SW480 (cell line): ENCODE measurements around the gene HNMT.

Experiments
- DNase-seq: peaks from one replicate; pipeline ENCODE4 v3.0.0-alpha.2; 2016; ENCODE audit warnings: low spot score

Gene HNMT

DNA sequence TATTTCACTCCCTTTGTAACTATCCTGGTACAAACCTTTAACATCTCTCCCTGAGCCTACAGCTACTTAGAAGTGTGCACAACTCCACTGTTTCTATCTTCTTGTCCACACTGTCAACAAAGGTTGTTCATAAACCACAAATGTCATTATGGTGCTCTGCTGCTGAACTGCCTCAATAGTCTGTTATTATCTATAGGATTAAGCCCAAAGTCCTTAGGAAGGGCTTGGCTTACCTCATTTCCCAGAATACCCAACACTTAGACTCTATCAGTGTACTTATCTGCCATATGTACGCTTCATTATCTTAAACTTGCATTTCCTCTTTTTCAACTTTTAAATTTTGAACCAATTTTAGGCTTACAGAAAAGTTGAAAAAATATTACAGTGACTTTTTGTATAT, 94.2 kb downstream of the HNMT start:
- DNase-seq: no peak

DNA sequence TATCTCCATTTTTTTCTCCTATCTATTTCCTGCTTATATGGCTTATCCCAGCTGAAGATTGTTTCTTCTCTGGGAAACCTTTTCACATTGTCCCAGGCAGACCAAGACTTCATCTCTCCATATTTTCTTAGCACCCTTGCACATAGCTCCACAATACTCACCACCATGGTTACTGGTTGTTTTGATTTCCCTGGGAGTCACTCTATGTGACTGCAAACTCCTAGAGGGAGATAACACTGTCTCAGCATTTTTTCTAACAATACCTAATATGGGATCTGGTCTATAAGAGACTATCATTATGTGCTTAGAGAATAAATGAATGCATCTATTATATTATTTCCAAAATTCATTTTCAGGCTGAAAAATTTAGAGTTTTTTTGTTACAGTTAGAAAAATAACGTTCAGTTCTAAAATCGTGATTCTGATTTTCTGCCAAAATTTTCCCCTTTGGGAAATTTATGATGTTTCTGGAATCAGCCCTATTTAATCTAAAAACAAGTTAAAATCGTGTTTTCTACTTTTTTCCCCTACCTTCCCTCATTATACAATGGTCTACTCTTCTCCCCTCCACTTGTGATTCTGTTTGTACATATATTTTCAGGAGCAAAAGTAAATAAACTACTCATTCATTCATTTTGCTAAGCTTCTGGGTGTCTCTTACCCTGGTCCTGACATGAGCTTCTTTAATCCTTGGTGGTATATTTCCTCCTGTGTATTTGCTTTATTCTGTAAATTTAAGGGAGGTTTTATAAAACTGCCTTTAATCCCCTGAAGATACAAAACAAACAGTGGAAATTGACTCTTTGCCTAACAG, 95.4 kb downstream of the HNMT start:
- DNase-seq: no peak

DNA sequence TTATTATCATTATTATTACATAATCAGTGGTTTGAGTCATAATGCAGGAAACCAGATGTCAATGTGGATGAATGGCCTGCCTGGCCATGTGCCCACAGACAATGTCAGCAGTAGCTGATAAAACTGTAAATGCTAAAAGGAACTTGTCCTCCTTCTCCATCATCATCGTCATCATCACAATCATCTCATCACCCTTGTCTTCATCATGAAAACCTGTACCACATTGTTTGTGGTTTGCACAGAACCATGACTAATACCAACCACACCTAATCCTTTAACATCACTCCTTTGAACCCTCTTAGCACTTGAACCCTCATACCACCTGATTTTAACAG, 96.0 kb downstream of the HNMT start:
- no peak for DNase-seq

DNA sequence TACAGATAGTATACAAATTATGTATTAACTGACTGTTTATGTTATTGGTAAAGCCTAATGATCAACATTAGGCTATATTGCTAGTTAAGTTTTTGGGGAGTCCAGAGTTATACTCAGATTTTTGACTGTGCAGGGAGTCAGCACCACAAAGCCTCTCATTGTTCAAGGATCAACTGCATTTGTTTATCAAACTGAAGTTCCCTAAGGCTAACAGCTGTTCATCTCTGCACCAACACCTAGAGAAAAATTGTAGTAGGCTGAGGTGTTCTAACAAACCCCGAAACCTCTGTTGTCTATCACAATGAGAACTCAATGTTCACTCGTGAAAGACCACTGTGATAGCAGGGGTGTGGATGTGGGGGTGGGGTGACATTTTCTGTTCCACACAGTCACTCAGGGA, 97.7 kb downstream of the HNMT start:
- no peak for DNase-seq

DNA sequence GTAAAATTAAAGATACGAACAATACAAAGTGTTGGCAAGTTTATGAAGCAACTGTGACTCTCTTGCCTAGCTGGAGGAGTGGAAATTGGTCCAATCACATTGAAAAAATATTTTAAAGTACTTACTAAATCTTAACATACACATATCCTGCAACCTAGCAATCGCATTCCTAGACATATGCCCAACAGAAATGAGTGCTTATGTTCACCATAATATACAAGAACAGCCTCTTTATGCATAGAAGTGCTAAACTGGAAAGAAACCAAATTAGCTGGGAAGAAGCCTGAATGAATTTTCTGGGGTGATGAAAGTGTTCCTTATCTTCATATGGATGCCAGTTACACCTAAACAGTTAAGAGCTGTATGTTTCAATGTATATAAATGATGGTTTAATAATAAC, 98.9 kb downstream of the HNMT start:
- no peak for DNase-seq
